HepG2 (cell line): ENCODE measurements around the gene NDFIP2. TPM values are rescaled to one million over a fixed set of nuclear protein-coding genes. Genes with fewer than 3 reads are reported as not detected.

Experiments used
- ATAC-seq: fragments of 200-7000 bp; cut with Tn5 transposase; 3 replicates; pipeline ENCODE4 v1.9.1; 2020; ENCODE audit warnings: mild to moderate bottlenecking, moderate library complexity
- BruUV-seq: library from RNA; stranded (reverse); fragments of 400-500 nt; replicated peaks from 2 replicates; lab custom pipeline; 2021; lab: Mats Ljungman, UMichigan
- CTCF ChIA-PET: fragments of 300-600 bp; formaldehyde crosslinking; extraction: SDS; loops from one replicate; lab custom pipeline; 2021; ENCODE audit warnings: low total read pairs, inconsistent platforms, low intra/inter-chr PET ratio; lab: Yijun Ruan, JAX
- POLR2A ChIA-PET: fragments of 350-600 bp; sonication (Branson Sonifier 250); formaldehyde crosslinking; loops from one replicate; lab custom pipeline; 2020; ENCODE audit warnings: antibody characterized with exemption, inconsistent platforms; lab: Yijun Ruan, JAX
- DNase-seq: peaks from one replicate; pipeline ENCODE4 v3.0.0-alpha.2; 2015; ENCODE audit warnings: low spot score
- FAIRE-seq: peaks from 3 replicates; lab custom pipeline; 2011; peaks lifted over from hg19 to GRCh38; lab: Jason Lieb, UNC
- H2AFZ ChIP-seq: one replicate; pipeline ENCODE4 v1.6.1; 2011; ENCODE audit warnings: low read length, inconsistent platforms
- H3K27ac ChIP-seq: fragments of 300-600 bp; 3 replicates; pipeline ENCODE4 v1.8.0; 2011; ENCODE audit warnings: mixed run types, mild to moderate bottlenecking, mixed read lengths, low read length, inconsistent platforms; ENCODE audit not compliant: insufficient read depth; ENCODE audit errors: extremely low read length
- H3K27me3 ChIP-seq, 2 experiments: fragments of 200-600 bp in 1 of 2; 2 replicates in 1 of 2; 3 replicates in 1 of 2; pipeline versions ENCODE4 v1.6.0 to v1.8.0; 2011; ENCODE audit warnings: low read length in 2 of 2, mild to moderate bottlenecking in 2 of 2, moderate library complexity in 2 of 2, inconsistent platforms in 1 of 2; ENCODE audit not compliant: insufficient read depth in 2 of 2, control insufficient read depth in 1 of 2
- H3K36me3 ChIP-seq, 2 experiments: fragments of 200-600 bp in 1 of 2; replicated peaks in 1 of 2; 2 replicates in 1 of 2; 3 replicates in 1 of 2; pipeline versions ENCODE4 v1.5.1 to v1.8.0; 2011; ENCODE audit warnings: low read length in 2 of 2, inconsistent platforms in 1 of 2; ENCODE audit not compliant: insufficient read depth in 2 of 2, control insufficient read depth in 1 of 2
- H3K4me1 ChIP-seq: 2 replicates; pipeline ENCODE4 v1.5.1; 2012; ENCODE audit warnings: low read length, inconsistent platforms; ENCODE audit not compliant: insufficient read depth
- H3K4me2 ChIP-seq: 2 replicates; pipeline ENCODE4 v1.6.0; 2011; ENCODE audit warnings: low read depth, low read length, inconsistent platforms
- H3K4me3 ChIP-seq, 3 experiments: fragments of 200-600 bp in 1 of 3; sonication (generic), shearing (Covaris generic) in 1 of 3; replicated peaks in 1 of 3; 2 replicates each; pipeline ENCODE4 v1.5.1; 2011 to 2016; ENCODE audit warnings: low read length in 3 of 3, inconsistent platforms in 2 of 3, low read depth in 2 of 3, mild to moderate bottlenecking in 2 of 3, control low read depth in 1 of 3, mixed read lengths in 1 of 3; ENCODE audit not compliant: insufficient read depth in 1 of 3
- H3K79me2 ChIP-seq: one replicate; pipeline ENCODE4 v1.6.1; 2011; ENCODE audit warnings: low read length, inconsistent platforms; ENCODE audit not compliant: insufficient read depth
- H3K9ac ChIP-seq: 2 replicates; pipeline ENCODE4 v1.6.0; 2011; ENCODE audit warnings: mild to moderate bottlenecking, low read depth, low read length, inconsistent platforms; ENCODE audit not compliant: insufficient read depth
- H3K9me3 ChIP-seq: 2 replicates; pipeline ENCODE4 v1.5.1; 2012; ENCODE audit warnings: mild to moderate bottlenecking, low read length
- H4K20me1 ChIP-seq: 2 replicates; pipeline ENCODE4 v1.6.0; 2011; ENCODE audit warnings: inconsistent platforms, mild to moderate bottlenecking, low read length, moderate library complexity; ENCODE audit not compliant: insufficient read depth
- CBX1 ChIP-seq: IDR thresholded peaks from one replicate; pipeline ENCODE4 v1.6.1; 2016; ENCODE audit warnings: antibody characterized with exemption, low read depth
- DRAP1 ChIP-seq: IDR thresholded peaks from 2 replicates; pipeline ENCODE4 v1.6.1; 2016; ENCODE audit warnings: missing genetic modification reagents, missing compliant biosample characterization
- JARID2 ChIP-seq: sonication (generic); formaldehyde crosslinking; IDR thresholded peaks from 2 replicates; pipeline ENCODE4 v1.8.1; 2023; ENCODE audit warnings: missing genetic modification reagents, inconsistent platforms; ENCODE audit not compliant: insufficient replicate concordance
- MATR3 ChIP-seq: sonication (generic); formaldehyde crosslinking; IDR thresholded peaks from 2 replicates; pipeline ENCODE4 v1.4.0; 2020; ENCODE audit warnings: missing genetic modification reagents
- SIX4 ChIP-seq: sonication (generic); formaldehyde crosslinking; IDR thresholded peaks from 2 replicates; pipeline ENCODE4 v1.4.0; 2020; ENCODE audit warnings: missing genetic modification reagents
- ZNF160 ChIP-seq: sonication (generic); formaldehyde crosslinking; IDR thresholded peaks from 2 replicates; pipeline ENCODE4 v1.8.0; 2022; ENCODE audit warnings: mild to moderate bottlenecking, inconsistent platforms, missing genetic modification reagents
- ZNF260 ChIP-seq: sonication (generic); formaldehyde crosslinking; IDR thresholded peaks from 2 replicates; pipeline ENCODE4 v1.4.0; 2020; ENCODE audit warnings: missing genetic modification reagents, low read depth, mild to moderate bottlenecking, borderline replicate concordance
- ZNF44 ChIP-seq: sonication (generic); formaldehyde crosslinking; IDR thresholded peaks from 2 replicates; pipeline ENCODE4 v1.5.1; 2020; ENCODE audit warnings: mild to moderate bottlenecking, missing genetic modification reagents
- ZNF484 ChIP-seq: sonication (generic); formaldehyde crosslinking; IDR thresholded peaks from 2 replicates; pipeline ENCODE4 v1.5.1; 2020; ENCODE audit warnings: mild to moderate bottlenecking, low read depth, missing genetic modification reagents, borderline replicate concordance
- ZNF703 ChIP-seq: sonication (generic); formaldehyde crosslinking; IDR thresholded peaks from 2 replicates; pipeline ENCODE4 v1.5.1; 2020; ENCODE audit warnings: missing genetic modification reagents, mild to moderate bottlenecking, moderate library complexity, borderline replicate concordance
- ZNF746 ChIP-seq: sonication (generic); formaldehyde crosslinking; IDR thresholded peaks from 2 replicates; pipeline ENCODE4 v1.8.0; 2022; ENCODE audit warnings: mild to moderate bottlenecking, missing genetic modification reagents
- WGBS: methylation state at CpG from one replicate; pipeline ENCODE4 v1.1.6; 2017; ENCODE audit warnings: low lambda C conversion rate; 5-methylcytosine and 5-hydroxymethylcytosine counted together
- in situ Hi-C: cut with HindIII; loops from 2 replicates; pipeline ENCODE4 v1.10.0; 2017; ENCODE audit warnings: low pct_unique_long_range_greater_than_20kb; ENCODE audit not compliant: extremely low pct_ligation_motif_present
- intact Hi-C: fragments of 100-400 bp; cut with micrococcal nuclease; formaldehyde crosslinking; loops from one replicate; pipeline ENCODE4 v1.10.0; 2022; ENCODE audit not compliant: unreplicated experiment
- polyA plus RNA-seq, 8 experiments: library from polyadenylated mRNA; depleted of rRNA in 3 of 8; stranded (reverse) in 7 of 8; unstranded in 1 of 8; fragments of >200 nt; fragmentation: Illumina TruSeq in 4 of 8; extraction: Trizol in 4 of 8; gene quantifications; 2 replicates each; pipeline versions ENCODE4 v1.2.1 to v1.2.3, GENCODE V29; 2011 to 2016; ENCODE audit warnings: low read depth in 4 of 8, missing spikeins in 1 of 8, mixed read lengths in 1 of 8; ENCODE audit not compliant: insufficient read depth in 1 of 8
- total RNA-seq, 5 experiments: library from RNA; depleted of rRNA; stranded (reverse); fragments of >200 nt; fragmentation: Illumina TruSeq; extraction: Trizol; gene quantifications; 2 replicates each; pipeline ENCODE4 v1.2.3, GENCODE V29; 2016; ENCODE audit warnings: low read depth in 1 of 5

Gene NDFIP2
- total and polyA plus RNA-seq, 2 of the 13 experiments (the other 11 are each of a cell fraction or from before 2014, with no cell fraction given): 23.2 to 32.0 TPM

- in situ Hi-C loops: no loop called here
- DNase-seq: no peak
- H3K36me3 ChIP-seq: peaks cover 3 to 9% of the 10 kb centered on the region in 2 experiments; a peak in 2 of 5 replicates
- no peak for TF ChIP-seq ZNF44 (CRISPR knock-in tag)
- TF ChIP-seq JARID2 (CRISPR knock-in tag): no peak
- TF ChIP-seq ZNF160 (CRISPR knock-in tag): no peak
- TF ChIP-seq ZNF746 (CRISPR knock-in tag): no peak
- no peak for TF ChIP-seq SIX4 (CRISPR knock-in tag)
- TF ChIP-seq ZNF703: no peak
- TF ChIP-seq ZNF484 (CRISPR knock-in tag): no peak
- TF ChIP-seq DRAP1: no peak
- TF ChIP-seq MATR3 (CRISPR knock-in tag): no peak
- no peak for TF ChIP-seq ZNF260
- no peak for TF ChIP-seq CBX1
- CTCF ChIA-PET: no interaction called here
- 93% methylated on average over 4 of the region's 4 CpGs for WGBS
- POLR2A ChIA-PET: no interaction called here
- H3K4me3 ChIP-seq: no peak overlapping the region
- no peaks in the 10 kb centered on the region for H3K4me1 ChIP-seq
- no peak for FAIRE-seq
- intact Hi-C loops: no loop called here
- H3K4me2 ChIP-seq: no peak overlapping the region
- no peaks in the 10 kb centered on the region for H3K79me2 ChIP-seq
- BruUV-seq: no TSS peak
- no peak for ATAC-seq
- H3K9ac ChIP-seq: no peak overlapping the region
- H4K20me1 ChIP-seq: no peaks in the 10 kb centered on the region
- no peak overlapping the region for H3K27ac ChIP-seq
- no peaks in the 10 kb centered on the region for H3K9me3 ChIP-seq
- H2AFZ ChIP-seq: no peak overlapping the region
- H3K27me3 ChIP-seq: no peaks in the 10 kb centered on the region
Observed at GRCh38 chr13:79529817-79530216, 48.9 kb downstream of the NDFIP2 start.
